GM13977 (cell line): Measurements from ENCODE around the gene TMEM25.
A peak's percentile ranks its signal among the peaks of the same experiment; 100 is the strongest.
"Not testable (repeated sequence)": the region's sequence is repeated elsewhere in the genome, so short reads cannot be mapped to it uniquely, and the experiment has no call there.

Source experiments
- DNase-seq: peaks from one replicate; pipeline ENCODE4 v3.0.0; 2012; ENCODE audit warnings: low spot score
- CTCF ChIP-seq: IDR thresholded peaks from 2 replicates; pipeline ENCODE4 v1.5.1; 2012; ENCODE audit warnings: mild to moderate bottlenecking, control low read depth; ENCODE audit not compliant: insufficient read depth; ENCODE audit errors: extremely low read depth, missing control alignments
- in situ Hi-C: fragments of 300-500 bp; cut with MboI; formaldehyde crosslinking; loops from one replicate; pipeline ENCODE4 v1.12.0; 2022; ENCODE audit warnings: low sequenced_read_pairs, low pct_unique_long_range_greater_than_20kb, mixed read lengths, inconsistent platforms; ENCODE audit not compliant: unreplicated experiment

The TMEM25 gene

GRCh38 chr11:118560806-118561205 is 29.8 kb downstream of the TMEM25 start:
- in situ Hi-C loops, result no loop called here
- no peak for DNase-seq
- TF ChIP-seq CTCF, result no peak

DNA sequence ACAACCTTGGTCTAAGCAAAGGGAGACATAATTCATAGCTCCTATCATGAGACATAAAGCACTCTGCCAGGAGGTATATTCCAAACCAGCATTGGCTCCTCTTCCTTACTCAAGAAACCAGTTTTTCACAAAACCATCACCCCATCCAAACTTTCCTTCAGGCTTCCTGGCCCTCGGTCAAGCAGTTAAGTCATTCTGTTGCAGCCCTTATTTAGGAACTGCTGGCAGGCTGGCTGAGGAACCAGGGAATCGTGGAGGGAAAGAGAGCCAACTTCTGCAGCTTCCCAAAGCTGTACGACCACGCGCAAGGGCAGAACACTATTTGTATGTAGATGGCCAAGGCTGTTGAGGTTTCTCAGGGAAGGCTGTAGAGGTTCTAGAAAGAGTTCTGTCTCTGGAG is 34.1 kb downstream of the TMEM25 start:
- TF ChIP-seq CTCF, result no peak
- DNase-seq, result no peak
- in situ Hi-C loops, result no loop called here

DNA sequence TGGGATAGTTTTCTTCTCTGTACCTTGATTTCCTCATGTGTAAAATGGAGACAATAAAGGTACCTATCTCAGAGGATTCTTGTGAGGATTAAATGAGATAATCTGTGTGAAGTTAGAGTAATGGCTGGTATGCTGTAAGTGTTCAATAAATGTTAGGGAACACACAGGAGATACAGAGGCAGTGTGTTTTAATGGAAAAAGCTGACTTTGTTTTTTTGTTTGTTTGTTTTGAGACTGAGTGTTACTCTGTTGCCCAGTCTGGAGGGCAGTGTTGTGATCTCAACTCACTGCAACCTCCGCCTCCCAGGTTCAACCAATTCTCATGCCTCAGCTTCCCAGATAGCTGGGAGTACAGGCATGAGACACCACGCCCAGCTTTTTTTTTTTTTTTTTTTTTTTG is 38.7 kb downstream of the TMEM25 start:
- TF ChIP-seq CTCF, result no peak
- no peak for DNase-seq
- in situ Hi-C loops, result no loop called here

- in situ Hi-C loops, result no loop called here
- DNase-seq, result no peak
- no peak for TF ChIP-seq CTCF
These were observed 39.8 kb downstream of the TMEM25 start for GRCh38 chr11:118570787-118571186.

DNA sequence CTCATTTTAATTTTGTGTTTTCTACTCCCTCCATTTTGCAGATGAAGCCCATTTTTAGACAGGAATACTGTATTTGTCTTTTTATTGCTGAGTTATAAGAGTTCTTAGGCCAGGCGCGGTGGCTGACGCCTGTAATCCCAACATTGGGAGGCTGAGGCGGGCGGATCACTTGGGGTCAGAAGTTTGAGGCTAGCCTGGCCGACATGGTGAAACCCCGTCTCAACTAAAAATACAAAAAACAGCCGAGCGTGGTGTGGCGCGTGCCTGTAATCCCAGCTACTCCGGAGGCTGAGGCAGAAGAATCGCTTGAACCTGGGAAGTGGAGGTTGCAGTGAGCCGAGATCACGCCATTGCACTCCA is 40.7 kb downstream of the TMEM25 start:
- in situ Hi-C loops, DNase-seq: not testable (repeated sequence)

DNA sequence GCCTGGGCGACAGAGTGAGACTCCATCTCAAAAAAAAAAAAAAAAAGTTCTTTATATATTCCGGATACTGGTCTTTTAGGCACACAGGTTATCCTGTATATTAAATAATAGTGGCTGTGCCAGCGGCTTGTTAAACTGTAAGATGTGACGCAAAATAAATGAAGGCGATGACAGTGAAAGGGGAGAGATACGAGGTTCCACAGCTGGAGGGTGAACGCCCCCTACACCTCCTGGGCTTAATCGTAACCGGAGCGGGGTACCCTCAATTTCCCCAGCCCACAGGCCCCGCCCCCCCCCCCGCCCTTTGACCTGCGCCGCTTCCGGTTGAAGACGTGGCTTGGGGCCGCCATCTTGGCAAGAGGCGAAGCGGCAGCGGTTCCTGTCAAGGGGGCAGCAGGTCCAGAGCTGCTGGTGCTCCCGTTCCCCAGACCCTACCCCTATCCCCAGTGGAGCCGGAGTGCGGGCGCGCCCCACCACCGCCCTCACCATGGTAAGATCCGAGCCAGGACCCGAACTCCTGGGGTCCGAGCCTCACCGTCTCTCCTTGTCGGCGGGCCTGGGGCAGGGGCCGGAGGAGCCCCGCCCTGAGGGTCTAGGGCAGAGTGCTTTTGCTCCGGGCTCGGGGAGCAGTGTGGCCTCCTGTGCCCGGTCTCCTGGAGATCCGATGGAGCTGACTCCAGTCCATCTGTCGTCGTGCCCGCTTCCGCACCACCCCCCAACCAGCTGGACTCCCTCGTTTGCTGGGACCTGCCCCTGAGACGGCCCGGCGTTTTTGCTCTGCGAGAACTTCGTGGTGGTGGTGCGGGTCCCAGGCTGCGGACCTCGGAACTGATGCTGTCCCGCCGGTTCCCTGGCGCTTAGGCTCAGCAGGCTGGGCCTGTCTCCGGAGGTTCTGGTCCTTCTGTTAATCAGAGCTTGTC is 41.3 kb downstream of the TMEM25 start, which contains the start of gene ARCN1:
Gene ARCN1, plus strand, starts transcription at position 349 of the 920 bp plus-strand sequence. Its CDS starts 139 bp downstream, at position 488.
- in situ Hi-C loops, result no loop called here
- DNase-seq, result peak; percentile 85
- TF ChIP-seq CTCF, result no peak

GRCh38 chr11:118572981-118573550 is 42.1 kb downstream of the TMEM25 start:
- DNase-seq, result peak; percentile 33
- in situ Hi-C loops, result no loop called here
- TF ChIP-seq CTCF, result no peak
